Raji (cell line): Measurements from ENCODE around the gene GPR35.

Experiments
- POLR2A ChIP-seq: IDR thresholded peaks from 2 replicates; pipeline ENCODE4 v1.6.1; 2011; ENCODE audit warnings: low read depth, low read length, control low read depth; ENCODE audit not compliant: insufficient read depth

The GPR35 gene

DNA sequence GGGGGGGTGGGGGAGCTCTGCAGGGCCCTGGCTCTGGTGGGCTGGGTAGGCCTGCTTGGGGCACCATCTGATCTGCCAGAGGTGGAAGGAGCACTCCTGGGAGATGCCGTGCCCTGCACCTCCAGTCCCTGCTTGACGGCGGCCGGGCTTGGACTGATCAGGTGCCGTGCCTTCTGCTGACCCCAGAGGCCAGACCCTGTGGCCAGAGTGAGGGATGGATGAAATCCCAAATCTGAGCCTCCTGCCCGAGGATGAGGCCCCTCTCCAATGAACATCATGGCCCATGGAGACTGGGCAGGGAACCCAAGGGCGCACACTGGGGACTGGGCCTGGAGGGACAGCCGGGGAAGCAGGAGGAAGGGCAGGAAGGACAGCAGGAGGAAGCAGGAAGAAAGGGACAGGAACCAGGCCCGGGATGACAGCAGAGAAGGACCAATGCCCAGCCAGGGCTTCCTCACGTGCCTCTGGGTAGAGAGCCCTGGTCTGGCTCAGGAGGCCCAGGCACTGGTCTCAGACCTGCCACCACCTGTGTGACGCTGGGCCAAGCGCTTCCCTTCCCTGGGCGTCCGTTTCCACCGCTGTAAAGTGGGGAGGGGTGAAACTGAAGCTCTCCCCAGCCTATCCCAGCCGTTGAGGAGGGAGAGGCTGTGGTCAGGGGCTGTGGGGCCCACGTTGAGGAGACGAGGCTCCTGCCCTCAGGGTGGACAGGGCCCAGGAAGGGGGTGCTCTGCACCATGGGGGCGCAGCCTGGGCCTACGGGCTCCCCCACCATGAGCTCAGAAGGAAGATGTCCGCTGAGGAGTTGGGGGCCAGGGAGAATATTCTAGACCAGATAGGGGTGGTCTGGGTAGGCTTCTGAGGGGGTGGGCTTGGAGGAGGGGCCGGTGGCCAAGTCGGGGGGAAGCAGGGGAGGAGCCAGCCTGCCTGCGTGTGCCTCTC lies 1.0 kb upstream of the GPR35 start:
- no peak for TF ChIP-seq POLR2A

DNA sequence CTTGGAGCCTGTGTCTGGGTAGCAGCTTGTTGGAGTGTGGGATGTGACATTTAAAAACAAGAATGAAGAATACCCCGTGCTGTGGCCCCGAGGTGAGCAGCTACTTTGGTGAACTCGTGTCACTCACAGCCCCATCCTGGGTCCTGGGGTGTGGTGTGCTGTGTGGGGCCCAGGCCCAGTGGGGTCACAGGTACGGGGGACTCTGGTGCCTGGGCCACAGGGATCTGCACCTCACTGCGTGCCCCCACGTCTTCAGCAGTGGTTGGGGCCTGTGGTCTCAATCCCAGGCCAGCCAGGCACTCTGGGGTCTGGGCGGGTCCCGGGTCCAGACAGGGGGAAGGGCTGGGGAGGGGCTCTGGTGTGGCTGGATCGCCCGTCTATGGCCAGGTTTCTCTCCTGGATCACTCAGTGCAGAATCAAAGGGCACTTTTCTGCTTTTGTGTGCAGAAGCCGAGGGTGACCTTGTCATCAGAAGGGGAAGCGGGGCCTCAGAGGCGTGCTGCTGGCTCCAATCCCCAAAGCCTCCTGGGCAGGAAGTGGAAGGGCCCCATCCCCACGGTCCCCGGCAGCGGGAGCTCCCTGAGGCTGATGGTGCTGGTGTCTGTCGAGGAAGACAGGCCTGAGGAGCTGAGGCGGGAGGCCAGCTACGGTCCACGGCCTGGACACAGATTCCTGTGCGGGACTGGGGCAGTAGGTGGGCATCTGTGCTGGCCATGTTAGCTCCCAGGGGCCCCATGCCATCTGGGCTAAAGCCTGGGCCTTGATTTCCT lies 1.4 kb downstream of the GPR35 start:
- TF ChIP-seq POLR2A, result no peak

DNA sequence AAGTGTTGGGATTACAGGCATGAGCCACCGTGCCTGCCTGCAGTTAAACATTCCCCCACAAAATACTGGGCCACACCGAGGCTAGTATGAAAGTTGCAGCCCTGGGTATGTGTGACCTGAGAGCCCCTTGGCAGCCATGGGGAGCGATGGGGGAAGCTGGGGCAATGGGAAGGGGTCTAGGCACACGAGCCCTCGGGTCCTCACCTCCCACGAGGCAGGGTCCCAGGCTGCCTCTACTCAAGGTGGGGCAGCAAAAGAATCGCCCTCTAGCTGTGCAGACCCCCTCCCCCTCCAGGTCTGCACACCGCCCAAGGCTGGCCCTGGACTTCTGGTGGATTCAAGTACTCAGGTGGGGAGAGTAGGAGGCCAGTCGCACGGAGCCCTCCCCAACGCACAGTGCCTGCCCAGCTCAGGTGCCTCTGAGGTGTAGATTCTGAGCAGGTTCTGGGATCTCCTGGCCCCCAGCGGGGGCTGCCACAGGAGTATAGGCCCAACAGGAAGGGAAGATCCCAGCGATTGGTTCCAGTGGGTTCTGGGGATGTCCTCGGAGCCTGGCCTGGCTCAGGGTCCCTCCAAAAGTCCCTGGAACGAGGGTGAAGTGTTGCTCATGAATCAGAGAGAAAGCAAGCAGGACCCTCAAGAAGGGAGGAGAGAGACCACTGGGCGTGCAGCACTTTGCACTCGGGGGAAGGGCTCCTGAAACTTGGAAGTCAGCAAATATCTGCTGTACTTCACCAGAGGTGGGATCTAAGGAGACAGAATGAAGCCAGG lies 2.6 kb downstream of the GPR35 start:
- no peak for TF ChIP-seq POLR2A

DNA sequence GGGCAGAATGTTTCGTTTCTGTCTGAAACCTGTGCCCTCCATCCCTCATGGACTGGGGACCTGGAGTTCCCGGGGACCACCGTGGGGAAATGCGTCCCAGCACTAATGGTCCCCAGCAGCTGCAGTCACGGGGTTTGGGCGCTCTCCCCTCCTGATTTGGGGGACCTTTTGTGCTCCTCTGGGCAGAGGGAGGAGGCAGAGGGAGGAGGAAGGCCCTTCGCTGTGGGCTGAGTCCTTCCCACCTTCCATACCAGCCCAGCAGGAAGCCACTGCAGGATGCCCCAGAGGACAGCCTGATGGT lies 3.2 kb downstream of the GPR35 start:
- no peak for TF ChIP-seq POLR2A

DNA sequence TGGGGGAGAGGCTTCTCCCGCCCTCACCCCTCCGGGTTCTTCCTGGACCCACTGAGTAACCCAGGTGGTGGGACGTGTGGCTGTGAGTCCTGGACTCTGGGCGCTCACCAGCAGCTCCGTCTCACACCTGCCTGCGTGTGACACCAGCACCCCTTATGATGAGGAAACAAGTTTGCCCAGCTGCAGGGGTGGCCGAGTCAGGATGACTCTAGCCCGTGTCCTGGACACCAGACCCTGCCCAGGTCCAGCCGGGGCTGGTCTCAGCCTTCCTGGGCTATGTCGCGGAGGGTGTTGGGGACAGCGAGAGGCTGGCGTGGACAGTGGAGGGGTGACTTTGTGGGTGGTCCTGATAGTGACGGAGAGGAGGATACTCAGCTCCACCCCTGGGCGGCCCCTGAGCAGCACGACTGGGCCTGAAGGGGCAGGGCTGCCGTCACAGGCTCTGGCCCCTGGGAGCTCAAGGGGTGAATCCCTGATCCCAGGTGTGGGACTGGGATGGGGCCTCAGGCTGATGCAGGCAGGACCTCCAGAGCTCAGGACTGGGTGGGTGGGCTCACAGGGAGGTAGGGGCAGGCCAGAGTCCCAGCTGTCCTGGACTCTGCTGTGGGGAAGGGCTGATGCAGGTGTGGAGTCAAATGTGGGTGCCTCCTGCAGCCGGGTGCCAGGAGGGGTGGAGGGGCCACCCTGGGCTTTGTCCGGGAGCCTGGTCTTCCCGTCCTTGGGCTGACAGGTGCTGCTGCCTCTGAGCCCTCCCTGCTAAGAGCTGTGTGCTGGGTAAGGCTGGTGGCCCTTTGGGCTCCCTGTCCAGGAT lies 3.7 kb downstream of the GPR35 start:
- no peak for TF ChIP-seq POLR2A

DNA sequence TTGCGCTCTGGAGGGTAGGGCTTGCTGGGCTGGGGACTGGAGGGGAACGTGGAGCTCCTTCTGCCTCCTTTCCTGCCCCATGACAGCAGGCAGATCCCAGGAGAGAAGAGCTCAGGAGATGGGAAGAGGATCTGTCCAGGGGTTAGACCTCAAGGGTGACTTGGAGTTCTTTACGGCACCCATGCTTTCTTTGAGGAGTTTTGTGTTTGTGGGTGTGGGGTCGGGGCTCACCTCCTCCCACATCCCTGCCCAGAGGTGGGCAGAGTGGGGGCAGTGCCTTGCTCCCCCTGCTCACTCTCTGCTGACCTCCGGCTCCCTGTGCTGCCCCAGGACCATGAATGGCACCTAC lies 4.3 kb downstream of the GPR35 start:
- no peak for TF ChIP-seq POLR2A

DNA sequence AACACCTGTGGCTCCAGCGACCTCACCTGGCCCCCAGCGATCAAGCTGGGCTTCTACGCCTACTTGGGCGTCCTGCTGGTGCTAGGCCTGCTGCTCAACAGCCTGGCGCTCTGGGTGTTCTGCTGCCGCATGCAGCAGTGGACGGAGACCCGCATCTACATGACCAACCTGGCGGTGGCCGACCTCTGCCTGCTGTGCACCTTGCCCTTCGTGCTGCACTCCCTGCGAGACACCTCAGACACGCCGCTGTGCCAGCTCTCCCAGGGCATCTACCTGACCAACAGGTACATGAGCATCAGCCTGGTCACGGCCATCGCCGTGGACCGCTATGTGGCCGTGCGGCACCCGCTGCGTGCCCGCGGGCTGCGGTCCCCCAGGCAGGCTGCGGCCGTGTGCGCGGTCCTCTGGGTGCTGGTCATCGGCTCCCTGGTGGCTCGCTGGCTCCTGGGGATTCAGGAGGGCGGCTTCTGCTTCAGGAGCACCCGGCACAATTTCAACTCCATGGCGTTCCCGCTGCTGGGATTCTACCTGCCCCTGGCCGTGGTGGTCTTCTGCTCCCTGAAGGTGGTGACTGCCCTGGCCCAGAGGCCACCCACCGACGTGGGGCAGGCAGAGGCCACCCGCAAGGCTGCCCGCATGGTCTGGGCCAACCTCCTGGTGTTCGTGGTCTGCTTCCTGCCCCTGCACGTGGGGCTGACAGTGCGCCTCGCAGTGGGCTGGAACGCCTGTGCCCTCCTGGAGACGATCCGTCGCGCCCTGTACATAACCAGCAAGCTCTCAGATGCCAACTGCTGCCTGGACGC lies 4.9 kb downstream of the GPR35 start:
- no peak for TF ChIP-seq POLR2A

DNA sequence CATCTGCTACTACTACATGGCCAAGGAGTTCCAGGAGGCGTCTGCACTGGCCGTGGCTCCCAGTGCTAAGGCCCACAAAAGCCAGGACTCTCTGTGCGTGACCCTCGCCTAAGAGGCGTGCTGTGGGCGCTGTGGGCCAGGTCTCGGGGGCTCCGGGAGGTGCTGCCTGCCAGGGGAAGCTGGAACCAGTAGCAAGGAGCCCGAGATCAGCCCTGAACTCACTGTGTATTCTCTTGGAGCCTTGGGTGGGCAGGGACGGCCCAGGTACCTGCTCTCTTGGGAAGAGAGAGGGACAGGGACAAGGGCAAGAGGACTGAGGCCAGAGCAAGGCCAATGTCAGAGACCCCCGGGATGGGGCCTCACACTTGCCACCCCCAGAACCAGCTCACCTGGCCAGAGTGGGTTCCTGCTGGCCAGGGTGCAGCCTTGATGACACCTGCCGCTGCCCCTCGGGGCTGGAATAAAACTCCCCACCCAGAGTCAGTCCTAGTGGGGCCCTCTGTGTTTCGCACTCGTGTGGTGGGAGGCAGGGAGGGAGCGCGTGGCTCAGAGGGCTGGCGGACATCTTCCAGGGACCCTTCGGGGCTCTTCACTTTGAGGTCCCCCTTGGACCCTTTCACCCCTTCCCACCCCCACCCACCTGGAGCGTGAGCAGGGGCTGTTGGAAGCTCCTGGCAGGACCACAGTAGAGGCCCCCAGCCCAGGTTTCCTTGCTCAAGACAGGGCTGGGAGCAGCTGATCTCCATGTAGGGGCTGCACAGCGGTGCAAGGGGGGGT lies 5.7 kb downstream of the GPR35 start:
- TF ChIP-seq POLR2A, result no peak

DNA sequence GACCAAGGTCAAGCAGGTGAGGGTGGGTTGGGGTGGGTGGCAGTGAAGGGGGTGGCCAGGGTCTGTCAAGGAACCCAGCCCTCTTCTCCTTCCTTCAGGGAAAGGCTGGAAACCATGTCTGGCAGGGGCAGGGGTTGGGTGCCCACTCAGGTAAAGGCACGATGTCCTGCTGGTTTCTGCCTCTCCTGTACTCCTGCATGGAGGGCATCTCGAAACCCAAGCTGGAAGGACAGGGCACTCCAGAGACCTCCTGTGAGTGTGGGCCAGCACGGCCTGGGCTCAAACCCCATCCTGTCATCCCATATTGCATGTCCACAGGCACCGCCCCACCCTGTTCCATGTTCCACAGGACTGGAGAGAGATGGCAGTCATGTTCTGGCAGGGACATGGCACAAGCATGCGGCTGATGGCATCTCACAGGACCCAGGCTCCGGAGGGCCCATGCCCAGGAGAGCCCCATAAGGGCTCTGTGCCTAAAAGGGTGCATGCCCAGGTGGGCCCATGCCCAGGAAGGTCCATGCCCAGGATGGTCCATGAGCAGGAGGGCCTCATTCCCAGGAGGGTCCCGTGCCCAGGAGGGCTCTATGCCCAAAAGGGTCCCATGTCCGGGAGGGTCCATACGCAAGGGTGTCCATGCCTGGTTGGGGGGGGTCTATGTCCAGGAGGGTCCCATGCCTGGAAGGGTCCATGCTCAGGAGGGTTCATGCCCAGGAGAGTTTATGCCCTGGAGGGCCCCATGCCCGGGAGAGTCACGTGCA lies 6.4 kb downstream of the GPR35 start:
- no peak for TF ChIP-seq POLR2A

DNA sequence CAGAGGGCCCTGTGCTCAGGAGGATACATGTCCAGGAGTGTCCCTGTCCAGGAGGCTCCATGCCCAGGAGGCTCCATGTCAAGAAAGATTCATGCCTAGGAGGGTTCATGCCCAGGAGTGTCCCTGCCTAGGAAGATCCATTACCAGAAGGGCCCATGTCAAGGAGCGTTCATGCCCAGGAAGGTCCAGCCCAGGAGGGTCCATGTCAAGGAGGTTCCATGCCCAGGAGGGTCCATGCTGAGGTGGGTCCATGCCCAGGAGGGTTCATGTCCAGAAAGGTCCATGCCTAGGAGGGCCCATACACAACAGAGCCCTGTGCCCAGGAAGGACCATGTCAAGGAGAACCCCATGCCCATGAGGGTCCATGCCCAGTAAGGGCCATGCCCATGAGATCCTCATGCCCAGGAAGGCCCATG lies 7.0 kb downstream of the GPR35 start:
- no peak for TF ChIP-seq POLR2A

DNA sequence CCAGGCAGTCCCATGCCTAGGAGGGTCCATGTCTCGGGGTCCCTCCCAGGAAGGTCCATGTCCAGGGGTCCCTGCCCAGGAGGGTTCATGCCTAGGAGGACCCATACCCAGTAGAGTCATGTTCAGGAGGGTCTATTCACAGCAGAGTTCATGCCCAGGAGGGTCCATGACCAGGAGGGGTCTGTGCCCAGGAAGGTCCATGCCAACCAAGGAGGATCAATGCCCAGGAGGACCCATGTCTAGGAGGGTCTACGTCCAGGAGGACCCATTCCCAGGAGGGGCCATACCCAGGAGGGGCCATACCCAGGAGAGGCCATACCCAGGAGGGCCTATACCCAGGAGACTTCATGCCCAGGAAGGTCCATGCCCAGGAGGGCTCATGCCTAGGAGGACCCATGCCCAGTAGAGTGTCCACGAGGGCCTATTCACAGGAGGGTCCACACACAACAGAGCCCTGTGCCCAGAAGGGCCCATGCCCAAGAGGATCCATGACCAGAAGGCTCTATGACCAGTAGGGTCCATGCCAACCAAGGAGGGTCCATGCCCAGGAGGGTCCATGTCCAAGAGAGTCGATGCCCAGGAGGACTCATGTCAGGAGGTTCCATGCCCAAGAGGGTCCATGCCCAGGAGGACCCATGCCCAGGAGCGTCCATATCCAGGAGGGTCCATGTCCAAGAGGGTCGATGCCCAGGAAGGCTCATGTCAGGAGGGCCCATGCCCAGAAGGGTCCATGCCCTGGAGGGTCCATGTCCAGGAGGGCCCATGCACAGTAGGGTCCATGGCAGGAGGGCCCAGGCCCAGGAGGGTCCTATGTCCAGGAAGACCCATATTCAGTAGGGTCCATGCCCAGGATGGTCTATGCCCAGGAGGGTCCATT lies 10.1 kb downstream of the GPR35 start:
- no peak for TF ChIP-seq POLR2A

DNA sequence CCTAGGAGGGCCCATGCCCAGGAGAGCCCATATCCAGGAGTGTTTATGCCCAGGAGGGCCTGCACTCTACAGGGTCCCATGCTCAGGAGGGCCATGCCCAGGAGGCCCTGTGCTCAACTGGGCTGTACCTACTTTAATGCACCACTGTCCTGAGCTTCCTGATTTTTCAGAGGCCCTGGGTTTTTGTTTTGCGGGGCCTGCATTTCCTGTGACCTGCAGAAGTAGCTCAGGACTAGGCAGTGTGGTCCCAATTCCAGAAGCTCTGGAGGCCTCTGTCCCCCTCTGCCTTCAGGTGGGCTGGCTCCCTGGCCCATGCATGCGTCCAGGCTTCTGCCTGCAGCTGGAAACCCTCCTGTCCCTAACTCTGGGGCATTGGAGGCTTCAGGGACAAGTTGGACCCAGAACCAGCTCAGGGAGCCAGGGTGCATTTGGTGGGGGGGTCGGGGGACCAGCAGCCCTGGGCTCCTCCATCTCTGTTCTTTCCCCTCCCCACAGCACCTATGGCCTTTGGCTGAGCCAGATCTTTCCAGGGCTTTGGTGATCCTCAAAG lies 10.8 kb downstream of the GPR35 start:
- no peak for TF ChIP-seq POLR2A
